GM19240 (cell line): ENCODE data around the gene NSD2.

Source experiments
- DNase-seq: peaks from one replicate; pipeline ENCODE4 v3.0.0; 2011; ENCODE audit warnings: low spot score; ENCODE audit not compliant: insufficient read length

Gene NSD2

GRCh38 chr4:1945124-1945895, 74.1 kb downstream of the NSD2 start:
- DNase-seq, result no peak

- no peak for DNase-seq
These were observed 74.7 kb downstream of the NSD2 start for GRCh38 chr4:1945912-1946311.

GRCh38 chr4:1948232-1948631, 77.0 kb downstream of the NSD2 start:
- DNase-seq, result no peak

GRCh38 chr4:1948892-1949436, 77.8 kb downstream of the NSD2 start:
- DNase-seq, result no peak

- no peak for DNase-seq
These were observed 79.2 kb downstream of the NSD2 start for GRCh38 chr4:1950369-1950768.

GRCh38 chr4:1952058-1952700, 81.0 kb downstream of the NSD2 start:
- DNase-seq, result no peak

GRCh38 chr4:1952719-1953118, 81.5 kb downstream of the NSD2 start:
- DNase-seq, result no peak

GRCh38 chr4:1953335-1953734, 82.1 kb downstream of the NSD2 start:
- DNase-seq, result no peak

- DNase-seq, result no peak
These were observed 85.4 kb downstream of the NSD2 start for GRCh38 chr4:1956631-1957030.

- DNase-seq, result no peak
These were observed 87.3 kb downstream of the NSD2 start for GRCh38 chr4:1958276-1959103.

- no peak for DNase-seq
These were observed 87.9 kb downstream of the NSD2 start for GRCh38 chr4:1959104-1959384.

GRCh38 chr4:1960170-1960825, 89.1 kb downstream of the NSD2 start:
- no peak for DNase-seq

- no peak for DNase-seq
These were observed 89.8 kb downstream of the NSD2 start for GRCh38 chr4:1961038-1961437.

- DNase-seq, result no peak
These were observed 90.4 kb downstream of the NSD2 start for GRCh38 chr4:1961563-1961962.

GRCh38 chr4:1962980-1963379, 91.8 kb downstream of the NSD2 start:
- DNase-seq, result no peak

- no peak for DNase-seq
These were observed 93.2 kb downstream of the NSD2 start for GRCh38 chr4:1964443-1964842.

- DNase-seq, result no peak
These were observed 93.8 kb downstream of the NSD2 start for GRCh38 chr4:1964971-1965370.

- DNase-seq, result no peak
These were observed 96.4 kb downstream of the NSD2 start for GRCh38 chr4:1967512-1968149.

- DNase-seq, result no peak
These were observed 97.6 kb downstream of the NSD2 start for GRCh38 chr4:1968686-1969295.

GRCh38 chr4:1969928-1970723, 98.9 kb downstream of the NSD2 start:
- DNase-seq, result no peak
